Adrenal gland (tissue), 12 donors: ENCODE results near the gene BCHE. TPM values are rescaled to one million over a fixed set of nuclear protein-coding genes. Genes with fewer than 3 reads are reported as not detected.

Experiments used
- DNase-seq, 7 donors: peaks; one replicate each; pipeline ENCODE4 v3.0.0-alpha.2; 2019 to 2020
- H3K27ac ChIP-seq, 5 donors: fragments of 200-600 bp; sonication (generic) in 4 of 5; 1 replicate in 3 of 5; 2 replicates in 2 of 5; pipeline versions ENCODE4 v1.5.1 to v1.8.0; 2016 to 2020; ENCODE audit warnings: mild to moderate bottlenecking in 1 of 5
- H3K27me3 ChIP-seq: fragments of 200-600 bp; 2 replicates; pipeline ENCODE4 v1.8.0; 2021
- H3K36me3 ChIP-seq, 2 donors: fragments of 200-600 bp; replicated peaks in 1 of 2; 1 replicate in 1 of 2; 2 replicates in 1 of 2; pipeline versions ENCODE4 v1.5.1 to v1.8.0; 2018 to 2022
- H3K4me1 ChIP-seq, 2 donors: fragments of 200-600 bp; replicated peaks in 1 of 2; 1 replicate in 1 of 2; 2 replicates in 1 of 2; pipeline versions ENCODE4 v1.5.1 to v1.8.0; 2018 to 2021
- H3K4me3 ChIP-seq, 4 donors: fragments of 200-600 bp; sonication (generic) in 3 of 4; one replicate each; pipeline ENCODE4 v1.5.1; 2016 to 2018
- H3K9me3 ChIP-seq, 3 donors: fragments of 200-600 bp; sonication (generic) in 1 of 3; replicated peaks in 1 of 3; 1 replicate in 2 of 3; 2 replicates in 1 of 3; pipeline versions ENCODE4 v1.5.1 to v1.8.0; 2016 to 2021
- CTCF ChIP-seq, 6 experiments: fragments of 450-650 bp in 4 of 6; fragments of 200-600 bp in 2 of 6; sonication (generic) in 1 of 6; IDR thresholded peaks; 1 replicate in 5 of 6; 2 replicates in 1 of 6; pipeline versions ENCODE4 v1.5.1 to v1.8.0; 2016 to 2021; ENCODE audit warnings: antibody characterized with exemption in 6 of 6, mild to moderate bottlenecking in 2 of 6, moderate library complexity in 1 of 6
- POLR2A ChIP-seq, 2 donors: fragments of 450-650 bp; IDR thresholded peaks; one replicate each; pipeline ENCODE4 v1.6.1; 2017; ENCODE audit warnings: antibody characterized with exemption in 2 of 2, mild to moderate bottlenecking in 2 of 2, moderate library complexity in 1 of 2
- WGBS, 4 donors: extraction: QIAGEN DNeasy Blood & Tissue Kit in 2 of 4; methylation state at CpG; one replicate each; pipeline versions ENCODE4 v1.1.5 to v1.1.7; 2013 to 2017; 5-methylcytosine and 5-hydroxymethylcytosine counted together
- intact Hi-C, 2 donors: fragments of 100-400 bp; cut with DNase I; formaldehyde crosslinking; loops; one replicate each; pipeline versions ENCODE4 v1.14.1 to v1.15.0; 2022 to 2023
- polyA plus RNA-seq, 3 donors: library from polyadenylated mRNA; stranded (reverse); fragments of 200-250 nt in 2 of 3; fragments of 350-450 nt in 1 of 3; fragmentation: Illumina TruSeq in 1 of 3; extraction: RNeasy Lipid Tissue Mini Kit (QIAGEN cat#74804) in 1 of 3; gene quantifications; one replicate each; pipeline ENCODE4 v1.2.3, GENCODE V29; 2013 to 2014
- total RNA-seq, 9 donors: library from RNA; depleted of rRNA in 4 of 9; stranded (reverse); fragments of >200 nt in 4 of 9; fragments of 120-200 nt in 1 of 9; fragmentation: NEBNext Ultra II Directional in 1 of 9; extraction: Animal tissue kit (Norgen Biotek cat#: 25700) in 1 of 9; gene quantifications; one replicate each; pipeline versions ENCODE4 v1.1.0 to v1.2.4, GENCODE V29; 2013 to 2023
- donor health status: healthy with polysubstance abuse.
- donor health status: Bipolar disorder and iron deficiency.
- donor health status: DM: yes; HTN: yes; CAD: no.
- donor health status: DM: no; HTN: no; CAD: no.
- donor health status: DM: no; HTN: no; CAD: no.
- donor health status: DM: yes; HTN: yes; CAD: no.

BCHE gene
- total and polyA plus RNA-seq, 12 donors, result 1.0 to 108 (median 5.1) TPM

GRCh38 chr3:165753560-165753959, 83.7 kb downstream of the BCHE start:
- no peaks in the 10 kb centered on the region for H3K4me1 ChIP-seq
- no peak for TF ChIP-seq CTCF (IDR thresholded peaks at IDR 0.05)
- TF ChIP-seq POLR2A (IDR thresholded peaks at IDR 0.05), result no peak
- DNase-seq, result no peak
- intact Hi-C loops, result no loop called here
- no peak overlapping the region for H3K27ac ChIP-seq
- H3K36me3 ChIP-seq, result no peaks in the 10 kb centered on the region
- H3K4me3 ChIP-seq, result no peak overlapping the region
- H3K27me3 ChIP-seq, result no peaks in the 10 kb centered on the region
- no peaks in the 10 kb centered on the region for H3K9me3 ChIP-seq

GRCh38 chr3:165751637-165752036, 85.6 kb downstream of the BCHE start:
- intact Hi-C loops, result no loop called here
- no peaks in the 10 kb centered on the region for H3K9me3 ChIP-seq
- H3K4me3 ChIP-seq, result no peak overlapping the region
- no peaks in the 10 kb centered on the region for H3K4me1 ChIP-seq
- 86 to 91% (median 89%) methylated on average over 7 of the region's 7 CpGs for WGBS, 4 donors
- TF ChIP-seq POLR2A (IDR thresholded peaks at IDR 0.05) (no peak), CTCF (IDR thresholded peaks at IDR 0.05) (no peak)
- no peak for DNase-seq
- no peaks in the 10 kb centered on the region for H3K36me3 ChIP-seq
- no peak overlapping the region for H3K27ac ChIP-seq
- H3K27me3 ChIP-seq, result no peaks in the 10 kb centered on the region

- intact Hi-C loops, result no loop called here
- Histone ChIP-seq H3K36me3 (no peaks in the 10 kb centered on the region), H3K27ac (no peak overlapping the region), H3K27me3 (no peaks in the 10 kb centered on the region), H3K4me1 (no peaks in the 10 kb centered on the region), H3K4me3 (no peak overlapping the region), H3K9me3 (peaks cover 0 to 8% (median 0%) of the 10 kb centered on the region in 3 donors)
- DNase-seq, result no peak
- no peak for TF ChIP-seq POLR2A (IDR thresholded peaks at IDR 0.05)
- no peak for TF ChIP-seq CTCF (IDR thresholded peaks at IDR 0.05)
Observed at GRCh38 chr3:165749821-165750220, 87.4 kb downstream of the BCHE start.

GRCh38 chr3:165749241-165749640, 88.0 kb downstream of the BCHE start:
- H3K9me3 ChIP-seq, result peaks cover 0 to 8% (median 0%) of the 10 kb centered on the region in 3 donors

More at GRCh38 chr3:165749241-165749640, 88.0 kb downstream of the BCHE start:
- Histone ChIP-seq H3K27me3 (no peaks in the 10 kb centered on the region), H3K4me1 (no peaks in the 10 kb centered on the region), H3K27ac (no peak overlapping the region), H3K4me3 (no peak overlapping the region), H3K36me3 (no peaks in the 10 kb centered on the region)
- DNase-seq, result no peak
- TF ChIP-seq POLR2A (IDR thresholded peaks at IDR 0.05) (no peak), CTCF (IDR thresholded peaks at IDR 0.05) (no peak)
- intact Hi-C loops, result no loop called here
- 87 to 94% (median 92%) methylated on average over 2 of the region's 2 CpGs for WGBS, 4 donors
